ENCODE data around the gene ARHGAP18. TPM values are rescaled to one million over a fixed set of nuclear protein-coding genes. Genes with fewer than 3 reads are reported as not detected.

Gene ARHGAP18
- total RNA-seq, 2 donors from 2014 or later, result 7.1 to 11.2 TPM

GRCh38 chr6:129691043-129691640 lies 18.8 kb downstream of the ARHGAP18 start:
- no peak overlapping the region for H3K27ac ChIP-seq
- DNase-seq (ENCODE audit: low spot score), result no peak
- peaks cover 0 to 8% of the 10 kb centered on the region in 2 donors for H3K4me1 ChIP-seq
- H3K9me3 ChIP-seq, result no peaks in the 10 kb centered on the region
- H3K27me3 ChIP-seq, result no peaks in the 10 kb centered on the region
- no peak overlapping the region for H3K4me3 ChIP-seq
- no peak for TF ChIP-seq CTCF (IDR thresholded peaks at IDR 0.05)
- no peaks in the 10 kb centered on the region for H3K36me3 ChIP-seq

- no peak for TF ChIP-seq CTCF (IDR thresholded peaks at IDR 0.05)
- Histone ChIP-seq H3K4me1 (peaks cover 0 to 22% of the 10 kb centered on the region in 2 donors), H3K27me3 (no peaks in the 10 kb centered on the region), H3K27ac (peak overlapping the region in 1 of 2 donors; percentile 40), H3K9me3 (no peaks in the 10 kb centered on the region), H3K36me3 (no peaks in the 10 kb centered on the region), H3K4me3 (no peak overlapping the region)
- DNase-seq (ENCODE audit: low spot score), result no peak
Observed at GRCh38 chr6:129686941-129687627, 22.9 kb downstream of the ARHGAP18 start.

GRCh38 chr6:129685662-129686031 lies 24.3 kb downstream of the ARHGAP18 start:
- H3K27ac ChIP-seq, result peak overlapping the region in 1 of 2 donors; percentile 75
- no peaks in the 10 kb centered on the region for H3K27me3 ChIP-seq
- TF ChIP-seq CTCF (IDR thresholded peaks at IDR 0.05), result no peak
- peaks cover 0 to 22% of the 10 kb centered on the region in 2 donors for H3K4me1 ChIP-seq
- H3K9me3 ChIP-seq, result no peaks in the 10 kb centered on the region
- H3K36me3 ChIP-seq, result no peaks in the 10 kb centered on the region
- no peak overlapping the region for H3K4me3 ChIP-seq
- no peak for DNase-seq (ENCODE audit: low spot score)

- no peak for DNase-seq (ENCODE audit: low spot score)
Observed at GRCh38 chr6:129684903-129685661, 24.9 kb downstream of the ARHGAP18 start.

GRCh38 chr6:129684323-129684884 lies 25.6 kb downstream of the ARHGAP18 start:
- H3K36me3 ChIP-seq, result no peaks in the 10 kb centered on the region
- peaks cover 0 to 24% of the 10 kb centered on the region in 2 donors for H3K4me1 ChIP-seq
- no peaks in the 10 kb centered on the region for H3K27me3 ChIP-seq
- H3K4me3 ChIP-seq, result no peak overlapping the region
- H3K9me3 ChIP-seq, result no peaks in the 10 kb centered on the region
- peak overlapping the region; percentile 68 to 75 for H3K27ac ChIP-seq
- no peak for TF ChIP-seq CTCF (IDR thresholded peaks at IDR 0.05)
- DNase-seq (ENCODE audit: low spot score), result no peak

More at GRCh38 chr6:129684903-129685661, 24.9 kb downstream of the ARHGAP18 start:
- Histone ChIP-seq H3K27me3 (no peaks in the 10 kb centered on the region), H3K27ac (peak overlapping the region; percentile 68 to 75), H3K4me1 (peaks cover 0 to 22% of the 10 kb centered on the region in 2 donors), H3K9me3 (no peaks in the 10 kb centered on the region), H3K36me3 (no peaks in the 10 kb centered on the region), H3K4me3 (no peak overlapping the region)
- TF ChIP-seq CTCF (IDR thresholded peaks at IDR 0.05), result no peak

All from right atrium auricular region (tissue), 2 donors.